LNCaP clone FGC (cell line): ENCODE results near the gene GABRG3.

ENCODE experiments used
- DNase-seq: peaks from one replicate; pipeline ENCODE4 v3.0.0-alpha.2; 2011; ENCODE audit warnings: low read depth
- H3K4me3 ChIP-seq: 2 replicates; pipeline ENCODE4 v1.5.1; 2011; ENCODE audit warnings: mild to moderate bottlenecking, low read depth, low read length, control low read depth
- CTCF ChIP-seq: IDR thresholded peaks from 2 replicates; pipeline ENCODE4 v1.5.1; 2012; ENCODE audit warnings: mild to moderate bottlenecking; ENCODE audit not compliant: control insufficient read depth, insufficient read depth; ENCODE audit errors: extremely low read depth

The GABRG3 gene

GRCh38 chr15:26936502-26936901, 34.5 kb upstream of the GABRG3 start:
- no peak overlapping the region for H3K4me3 ChIP-seq
- no peak for DNase-seq
- no peak for TF ChIP-seq CTCF

GRCh38 chr15:26937134-26937533, 33.8 kb upstream of the GABRG3 start:
- TF ChIP-seq CTCF = no peak
- DNase-seq = no peak
- no peak overlapping the region for H3K4me3 ChIP-seq

DNA sequence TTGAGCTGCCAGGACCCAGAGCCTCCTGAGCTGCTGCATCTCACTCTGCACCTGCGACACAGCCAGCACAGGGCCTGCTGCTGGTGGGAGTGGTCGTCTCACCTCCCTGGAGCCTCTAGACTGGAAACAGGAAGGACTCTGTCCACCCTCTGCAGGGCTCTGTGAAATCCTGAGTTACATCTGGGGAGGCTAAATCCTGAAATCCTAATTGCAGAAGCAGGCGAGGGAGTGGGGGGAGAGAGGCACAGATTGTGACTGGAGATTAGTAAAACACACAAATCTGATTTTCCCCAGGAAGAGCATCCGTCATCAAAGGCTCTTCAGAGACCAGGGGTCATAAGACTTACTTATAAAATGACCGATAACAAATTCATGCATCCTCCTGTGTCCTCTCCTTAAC, 31.6 kb upstream of the GABRG3 start:
- DNase-seq = no peak
- no peak for TF ChIP-seq CTCF

DNA sequence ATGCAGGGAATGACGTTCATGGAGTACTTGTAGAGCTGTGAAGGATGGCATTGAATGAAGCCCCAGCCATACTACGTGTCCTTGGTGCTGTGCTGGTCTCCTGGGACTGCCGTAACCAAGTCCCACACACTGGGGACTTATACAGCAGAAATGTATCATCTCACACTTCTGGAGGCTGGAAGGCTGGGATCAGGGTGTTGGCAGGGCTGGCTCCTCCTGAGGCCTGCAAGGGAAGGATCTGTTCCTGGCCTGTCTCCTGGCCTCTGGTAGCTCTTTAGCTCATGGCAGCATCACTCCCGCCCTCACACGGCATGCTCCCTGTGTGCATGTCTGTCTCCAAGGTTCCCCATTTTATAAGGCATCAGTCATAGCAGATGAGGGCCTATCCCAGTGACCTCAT, 29.5 kb upstream of the GABRG3 start:
- no peak overlapping the region for H3K4me3 ChIP-seq
- no peak for TF ChIP-seq CTCF
- DNase-seq = no peak

More for the DNA sequence above, 31.6 kb upstream of the GABRG3 start:
- H3K4me3 ChIP-seq = no peak overlapping the region

GRCh38 chr15:26943866-26944265, 27.1 kb upstream of the GABRG3 start:
- TF ChIP-seq CTCF = no peak
- H3K4me3 ChIP-seq = no peak overlapping the region
- DNase-seq = no peak

- TF ChIP-seq CTCF = no peak
- no peak for DNase-seq
Observed at GRCh38 chr15:26945046-26945445, 25.9 kb upstream of the GABRG3 start.

GRCh38 chr15:26950001-26950400, 21.0 kb upstream of the GABRG3 start:
- no peak overlapping the region for H3K4me3 ChIP-seq
- TF ChIP-seq CTCF = no peak
- no peak for DNase-seq

More at GRCh38 chr15:26945046-26945445, 25.9 kb upstream of the GABRG3 start:
- H3K4me3 ChIP-seq = no peak overlapping the region
